PC-3 (cell line): ENCODE measurements around the gene CDK14.

Experiments used
- EZH2phosphoT487 ChIP-seq: fragments of 300-600 bp; sonication (generic); IDR thresholded peaks from 2 replicates; pipeline ENCODE4 v1.6.1; 2018; ENCODE audit warnings: mild to moderate bottlenecking, antibody characterized with exemption, low read length, borderline replicate concordance
- TF ChIP-seq, protein P1 (sequence below): fragments of 300-600 bp; sonication (generic); conservative IDR thresholded peaks from 2 replicates; pipeline ENCODE4 v1.5.1; 2017; ENCODE audit warnings: antibody characterized with exemption, low read depth, mild to moderate bottlenecking, low read length

DNA sequence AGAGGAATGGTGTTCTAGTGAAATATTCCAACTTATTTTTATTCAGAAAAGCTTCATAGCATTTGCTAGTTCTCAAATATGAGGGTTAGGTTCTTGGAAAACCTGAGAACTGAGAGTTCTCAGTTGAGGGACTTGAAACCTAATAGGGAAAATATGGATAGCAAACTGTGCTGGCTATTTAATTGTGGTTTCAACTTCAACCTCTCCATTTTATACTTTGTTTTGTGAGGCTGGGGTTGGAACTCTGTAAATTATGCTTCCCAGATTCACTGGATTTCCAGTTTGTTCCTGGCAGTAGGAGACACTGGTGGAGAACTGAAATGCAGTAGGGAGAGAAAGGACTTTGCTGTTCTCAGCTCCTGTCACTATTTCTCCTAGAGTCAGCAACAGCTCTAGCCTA, 52.7 kb downstream of the CDK14 start:
- TF ChIP-seq, protein P1, sequence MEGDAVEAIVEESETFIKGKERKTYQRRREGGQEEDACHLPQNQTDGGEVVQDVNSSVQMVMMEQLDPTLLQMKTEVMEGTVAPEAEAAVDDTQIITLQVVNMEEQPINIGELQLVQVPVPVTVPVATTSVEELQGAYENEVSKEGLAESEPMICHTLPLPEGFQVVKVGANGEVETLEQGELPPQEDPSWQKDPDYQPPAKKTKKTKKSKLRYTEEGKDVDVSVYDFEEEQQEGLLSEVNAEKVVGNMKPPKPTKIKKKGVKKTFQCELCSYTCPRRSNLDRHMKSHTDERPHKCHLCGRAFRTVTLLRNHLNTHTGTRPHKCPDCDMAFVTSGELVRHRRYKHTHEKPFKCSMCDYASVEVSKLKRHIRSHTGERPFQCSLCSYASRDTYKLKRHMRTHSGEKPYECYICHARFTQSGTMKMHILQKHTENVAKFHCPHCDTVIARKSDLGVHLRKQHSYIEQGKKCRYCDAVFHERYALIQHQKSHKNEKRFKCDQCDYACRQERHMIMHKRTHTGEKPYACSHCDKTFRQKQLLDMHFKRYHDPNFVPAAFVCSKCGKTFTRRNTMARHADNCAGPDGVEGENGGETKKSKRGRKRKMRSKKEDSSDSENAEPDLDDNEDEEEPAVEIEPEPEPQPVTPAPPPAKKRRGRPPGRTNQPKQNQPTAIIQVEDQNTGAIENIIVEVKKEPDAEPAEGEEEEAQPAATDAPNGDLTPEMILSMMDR, result no peak
- TF ChIP-seq EZH2phosphoT487, result no peak
